GM12873 (cell line): Measurements from ENCODE around the gene RANGAP1.

Experiments used
- CTCF ChIP-seq: IDR thresholded peaks from 2 replicates; pipeline ENCODE4 v1.5.1; 2012; ENCODE audit warnings: low read depth, mild to moderate bottlenecking, moderate library complexity, low read length, control low read depth; ENCODE audit not compliant: insufficient read depth; ENCODE audit errors: missing control alignments

RANGAP1 gene

DNA sequence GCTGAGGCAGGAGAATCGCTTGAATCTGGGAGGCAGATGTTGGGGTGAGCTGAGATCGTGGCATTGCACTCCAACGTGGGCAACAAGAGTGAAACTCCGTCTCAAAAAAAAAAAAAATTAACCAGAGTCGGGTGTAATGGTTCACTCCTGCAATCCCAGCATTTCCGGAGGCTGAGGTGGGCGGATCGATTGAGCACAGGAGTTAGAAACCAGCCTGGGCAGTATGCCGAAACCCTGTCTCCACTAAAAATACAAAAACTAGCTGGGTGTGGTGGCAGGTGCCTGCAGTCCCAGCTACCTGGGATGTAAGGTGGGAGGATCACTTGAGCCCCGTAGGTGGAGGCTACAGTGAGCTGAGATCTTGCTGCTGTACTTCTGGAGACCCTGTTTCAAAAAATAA, 1.5 kb downstream of the RANGAP1 start:
- TF ChIP-seq CTCF: no peak

GRCh38 chr22:41280854-41281253, 5.1 kb downstream of the RANGAP1 start:
- TF ChIP-seq CTCF: no peak

DNA sequence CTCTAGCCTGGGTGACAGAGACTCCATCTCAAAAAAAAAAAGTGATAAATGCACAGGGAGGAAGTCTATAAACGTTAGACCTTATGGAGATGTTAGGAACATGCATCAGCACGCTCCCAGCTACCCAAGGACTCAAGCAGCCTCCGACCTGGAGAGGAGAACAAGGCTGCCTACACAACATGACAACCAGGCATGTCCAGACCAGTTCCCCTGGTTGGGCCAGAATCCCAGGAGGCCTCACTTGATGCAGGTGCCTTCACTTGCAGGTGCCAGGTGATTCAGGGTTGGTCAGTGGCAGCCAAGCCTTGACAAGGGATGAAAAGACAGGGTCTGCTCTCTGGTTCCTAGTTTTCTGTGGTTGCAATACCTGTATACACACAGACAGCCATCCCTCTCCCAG, 5.9 kb downstream of the RANGAP1 start:
- TF ChIP-seq CTCF: no peak

DNA sequence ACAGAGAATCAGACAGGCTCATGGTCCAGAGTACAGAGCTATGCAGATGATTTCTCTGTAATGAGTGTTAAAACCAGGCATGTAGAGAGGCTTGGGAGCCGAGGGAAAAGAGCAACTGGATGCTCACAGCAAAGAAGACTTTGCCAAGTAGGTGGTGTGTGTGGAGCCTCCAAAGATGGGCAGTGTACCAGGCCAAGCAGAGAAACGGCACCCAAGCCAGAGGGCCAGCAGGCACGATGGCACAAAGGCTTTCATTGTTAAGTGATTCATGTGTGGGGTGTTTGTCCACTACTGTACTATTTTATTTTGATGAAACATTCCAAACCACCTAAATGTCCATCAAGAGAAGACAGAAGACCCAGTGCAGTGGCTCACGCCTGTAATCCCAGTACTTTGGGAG, 11.1 kb downstream of the RANGAP1 start:
- no peak for TF ChIP-seq CTCF

DNA sequence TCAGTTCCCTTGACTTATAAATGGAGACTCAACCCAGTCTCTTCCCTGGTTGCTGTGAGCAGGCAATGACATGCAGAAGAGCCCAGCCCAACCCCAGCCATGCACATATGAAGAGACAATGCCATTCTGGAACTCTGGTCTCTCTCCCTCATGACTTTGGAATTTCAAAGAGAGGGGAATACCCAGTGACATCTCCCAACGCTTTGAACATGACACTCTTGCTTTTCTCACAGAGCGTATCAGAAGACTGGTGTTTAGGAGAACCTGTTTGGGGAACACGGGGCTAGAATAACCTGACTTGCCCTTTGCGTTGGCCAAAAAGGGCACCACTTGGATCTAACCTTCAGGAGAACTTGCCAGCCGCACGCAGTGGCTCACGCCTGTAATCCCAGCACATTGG, 12.9 kb downstream of the RANGAP1 start:
- TF ChIP-seq CTCF: no peak

GRCh38 chr22:41271787-41272186, 14.2 kb downstream of the RANGAP1 start:
- no peak for TF ChIP-seq CTCF

- no peak for TF ChIP-seq CTCF
Measured at GRCh38 chr22:41267958-41268357, 18.0 kb downstream of the RANGAP1 start.

GRCh38 chr22:41264408-41264941, 21.5 kb downstream of the RANGAP1 start:
- TF ChIP-seq CTCF: no peak
